Neural progenitor cell (in vitro differentiated cells): Measurements from ENCODE around the gene PLCB1. TPM values are rescaled to one million over a fixed set of nuclear protein-coding genes. Genes with fewer than 3 reads are reported as not detected.
A peak's percentile ranks its signal among the peaks of the same experiment; 100 is the strongest.
"Not testable (repeated sequence)": the region's sequence is repeated elsewhere in the genome, so short reads cannot be mapped to it uniquely, and the experiment has no call there.

Experiments used
- DNase-seq: peaks from one replicate; pipeline ENCODE4 v3.0.0-alpha.2; 2016; ENCODE audit warnings: low spot score
- H2AFZ ChIP-seq: fragments of 200-600 bp; sonication (generic); replicated peaks from 2 replicates; pipeline ENCODE4 v1.6.1; 2016; ENCODE audit warnings: antibody characterized with exemption
- H3F3A ChIP-seq: fragments of 200-600 bp; sonication (generic); 2 replicates; pipeline ENCODE4 v1.6.1; 2016; ENCODE audit warnings: antibody characterized with exemption, low read depth
- H3K27ac ChIP-seq: fragments of 200-600 bp; sonication (generic); 2 replicates; pipeline ENCODE4 v1.5.1; 2016; ENCODE audit warnings: mild to moderate bottlenecking
- H3K27me3 ChIP-seq: fragments of 200-600 bp; sonication (generic); 2 replicates; pipeline ENCODE4 v1.6.1; 2016; ENCODE audit warnings: mild to moderate bottlenecking, moderate library complexity
- H3K36me3 ChIP-seq: fragments of 200-600 bp; sonication (generic); 2 replicates; pipeline ENCODE4 v1.5.1; 2016
- H3K4me1 ChIP-seq: fragments of 200-600 bp; sonication (generic); 2 replicates; pipeline ENCODE4 v1.6.1; 2016; ENCODE audit warnings: mixed run types
- H3K4me2 ChIP-seq: fragments of 200-600 bp; sonication (generic); 2 replicates; pipeline ENCODE4 v1.6.1; 2016
- H3K4me3 ChIP-seq: fragments of 200-600 bp; sonication (generic); 2 replicates; pipeline ENCODE4 v1.5.1; 2016
- H3K79me2 ChIP-seq: fragments of 200-600 bp; sonication (generic); 2 replicates; pipeline ENCODE4 v1.6.1; 2016; ENCODE audit warnings: low read depth
- H3K9ac ChIP-seq: fragments of 200-600 bp; sonication (generic); 2 replicates; pipeline ENCODE4 v1.6.1; 2016
- H3K9me3 ChIP-seq: fragments of 200-600 bp; sonication (generic); 2 replicates; pipeline ENCODE4 v1.5.1; 2016; ENCODE audit warnings: low read depth
- H4K20me1 ChIP-seq: fragments of 200-600 bp; sonication (generic); 2 replicates; pipeline ENCODE4 v1.6.1; 2016; ENCODE audit warnings: low read depth
- H3K27ac Mint-ChIP-seq: 3 replicates; pipeline ENCODE4 v1.8.0; 2021; ENCODE audit warnings: mixed read lengths
- H3K27me3 Mint-ChIP-seq: 2 replicates; pipeline ENCODE4 v1.8.0; 2022; ENCODE audit warnings: low read depth, mild to moderate bottlenecking, inconsistent platforms, moderate library complexity, mixed read lengths; ENCODE audit not compliant: insufficient read depth
- H3K36me3 Mint-ChIP-seq: 3 replicates; pipeline ENCODE4 v1.8.0; 2021; ENCODE audit warnings: mixed read lengths
- H3K4me1 Mint-ChIP-seq: 3 replicates; pipeline ENCODE4 v1.8.0; 2021; ENCODE audit warnings: mixed read lengths
- H3K4me3 Mint-ChIP-seq: 3 replicates; pipeline ENCODE4 v1.8.0; 2021; ENCODE audit warnings: mild to moderate bottlenecking, moderate library complexity, mixed read lengths
- H3K9me3 Mint-ChIP-seq: 3 replicates; pipeline ENCODE4 v1.8.0; 2020; ENCODE audit warnings: mixed read lengths
- EZH2 ChIP-seq: fragments of 200-600 bp; sonication (generic); IDR thresholded peaks from 2 replicates; pipeline ENCODE4 v1.6.1; 2017; ENCODE audit warnings: antibody characterized with exemption, mild to moderate bottlenecking, moderate library complexity
- EZH2phosphoT487 ChIP-seq: fragments of 200-600 bp; sonication (generic); IDR thresholded peaks from 2 replicates; pipeline ENCODE4 v1.6.1; 2017; ENCODE audit warnings: antibody characterized with exemption
- total RNA-seq: library from RNA; depleted of rRNA; stranded (reverse); fragments of >200 nt; gene quantifications from 2 replicates; pipeline ENCODE4 v1.2.3, GENCODE V29; 2015; ENCODE audit warnings: low replicate concordance
- TF ChIP-seq, protein P1 (sequence below): fragments of 200-600 bp; sonication (generic); IDR thresholded peaks from 2 replicates; pipeline ENCODE4 v1.5.1; 2017; ENCODE audit warnings: antibody characterized with exemption, mild to moderate bottlenecking

Gene PLCB1
- total RNA-seq, 1 donor from 2014 or later, result 30.2 TPM

DNA sequence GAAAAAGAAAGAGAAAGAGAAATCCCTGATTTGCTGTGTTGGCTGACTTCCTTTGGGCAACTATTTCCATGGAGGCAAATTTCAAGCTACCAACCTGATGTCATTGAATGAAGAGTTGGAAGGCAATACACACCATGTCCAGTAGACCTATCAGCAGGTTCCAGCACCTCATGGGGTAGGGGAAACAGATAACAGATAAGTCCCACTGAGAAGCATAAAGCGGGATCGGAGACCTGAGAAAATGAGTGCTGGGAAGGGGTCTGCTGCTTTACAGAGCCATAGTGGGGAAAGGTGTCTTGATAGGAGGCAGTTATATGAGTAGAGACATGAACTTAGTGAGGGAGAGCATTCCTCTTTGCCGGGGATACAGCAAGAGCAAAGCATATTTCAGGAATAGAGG, 244.9 kb downstream of the PLCB1 start:
- Mint-ChIP-seq H3K36me3 (peaks cover 3% of the 10 kb centered on the region), H3K9me3 (peaks cover 23% of the 10 kb centered on the region), H3K27me3 (peaks cover 9% of the 10 kb centered on the region), H3K4me3 (no peak overlapping the region), H3K4me1 (peaks cover 42% of the 10 kb centered on the region), H3K27ac (no peak overlapping the region)
- H3K4me2 ChIP-seq, result no peak overlapping the region
- H3K27ac ChIP-seq, result no peak overlapping the region
- H3K9me3 ChIP-seq, result no peaks in the 10 kb centered on the region
- H3K79me2 ChIP-seq, result no peaks in the 10 kb centered on the region
- TF ChIP-seq, protein P1, sequence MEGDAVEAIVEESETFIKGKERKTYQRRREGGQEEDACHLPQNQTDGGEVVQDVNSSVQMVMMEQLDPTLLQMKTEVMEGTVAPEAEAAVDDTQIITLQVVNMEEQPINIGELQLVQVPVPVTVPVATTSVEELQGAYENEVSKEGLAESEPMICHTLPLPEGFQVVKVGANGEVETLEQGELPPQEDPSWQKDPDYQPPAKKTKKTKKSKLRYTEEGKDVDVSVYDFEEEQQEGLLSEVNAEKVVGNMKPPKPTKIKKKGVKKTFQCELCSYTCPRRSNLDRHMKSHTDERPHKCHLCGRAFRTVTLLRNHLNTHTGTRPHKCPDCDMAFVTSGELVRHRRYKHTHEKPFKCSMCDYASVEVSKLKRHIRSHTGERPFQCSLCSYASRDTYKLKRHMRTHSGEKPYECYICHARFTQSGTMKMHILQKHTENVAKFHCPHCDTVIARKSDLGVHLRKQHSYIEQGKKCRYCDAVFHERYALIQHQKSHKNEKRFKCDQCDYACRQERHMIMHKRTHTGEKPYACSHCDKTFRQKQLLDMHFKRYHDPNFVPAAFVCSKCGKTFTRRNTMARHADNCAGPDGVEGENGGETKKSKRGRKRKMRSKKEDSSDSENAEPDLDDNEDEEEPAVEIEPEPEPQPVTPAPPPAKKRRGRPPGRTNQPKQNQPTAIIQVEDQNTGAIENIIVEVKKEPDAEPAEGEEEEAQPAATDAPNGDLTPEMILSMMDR, result no peak
- TF ChIP-seq EZH2, result no peak
- no peak for TF ChIP-seq EZH2phosphoT487
- peaks cover 9% of the 10 kb centered on the region for H3F3A ChIP-seq
- no peaks in the 10 kb centered on the region for H4K20me1 ChIP-seq
- no peaks in the 10 kb centered on the region for H3K36me3 ChIP-seq
- H3K27me3 ChIP-seq, result no peaks in the 10 kb centered on the region
- DNase-seq, result no peak
- H3K4me3 ChIP-seq, result no peak overlapping the region
- no peak overlapping the region for H3K9ac ChIP-seq
- peaks cover 27% of the 10 kb centered on the region for H3K4me1 ChIP-seq
- no peak overlapping the region for H2AFZ ChIP-seq

DNA sequence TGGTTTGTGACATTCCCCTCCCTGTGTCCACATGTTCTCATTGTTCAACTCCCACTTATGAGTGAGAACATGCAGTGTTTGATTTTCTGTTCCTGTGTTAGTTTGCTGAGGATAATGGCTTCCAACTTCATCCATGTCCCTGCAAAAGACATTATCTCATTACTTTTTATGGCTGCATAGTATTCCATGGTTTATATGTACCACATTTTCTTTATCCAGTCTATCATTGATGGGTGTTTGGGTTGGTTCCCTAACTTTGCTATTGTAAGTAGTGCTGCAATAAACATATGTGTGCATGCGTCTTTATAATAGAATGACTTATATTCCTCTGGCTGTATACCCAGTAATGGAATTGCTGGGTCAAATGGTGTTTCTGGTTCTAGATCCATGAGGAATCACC, 247.1 kb downstream of the PLCB1 start:
- H3K36me3 ChIP-seq, H3K9ac ChIP-seq, DNase-seq, H3K36me3 Mint-ChIP-seq, H3K9me3 ChIP-seq, H3K27me3 ChIP-seq, H3K27me3 Mint-ChIP-seq, H3F3A ChIP-seq, H3K4me2 ChIP-seq, H2AFZ ChIP-seq, H3K79me2 ChIP-seq, H3K27ac ChIP-seq, H4K20me1 ChIP-seq, H3K4me3 Mint-ChIP-seq, H3K4me3 ChIP-seq, H3K27ac Mint-ChIP-seq: not testable (repeated sequence)
- Mint-ChIP-seq H3K9me3 (peaks cover 40% of the 10 kb centered on the region), H3K4me1 (peaks cover 31% of the 10 kb centered on the region)
- H3K4me1 ChIP-seq, result peaks cover 22% of the 10 kb centered on the region

DNA sequence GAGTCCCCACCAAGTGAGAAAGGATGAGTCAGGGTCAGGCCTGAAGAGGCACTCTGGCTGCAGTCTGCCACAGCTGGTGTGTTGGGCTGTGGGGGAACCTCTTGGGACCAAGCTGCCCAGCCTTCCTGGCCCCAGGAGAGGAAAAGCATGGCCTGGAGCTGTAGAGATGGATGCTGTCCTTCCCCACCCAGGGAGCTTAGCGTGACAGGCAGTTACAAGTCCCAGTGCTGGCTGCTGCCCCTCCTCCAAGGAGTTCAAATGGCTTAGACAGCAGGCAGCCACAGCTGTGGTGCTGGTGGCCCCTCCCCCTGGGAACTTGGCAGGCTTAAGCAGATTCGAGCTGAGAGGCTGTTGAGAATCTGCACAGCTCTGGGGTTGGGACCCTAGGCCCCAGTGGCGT, 253.2 kb downstream of the PLCB1 start:
- TF ChIP-seq EZH2phosphoT487 (no peak), EZH2 (no peak)
- TF ChIP-seq, protein P1, result no peak
- no peak overlapping the region for H3K27ac Mint-ChIP-seq
- Histone ChIP-seq H3K36me3 (no peaks in the 10 kb centered on the region), H3K27me3 (no peaks in the 10 kb centered on the region), H3K9me3 (no peaks in the 10 kb centered on the region), H3K27ac (no peak overlapping the region), H3K4me1 (peaks cover 40% of the 10 kb centered on the region), H3K4me2 (peak overlapping the region; percentile 12), H3K79me2 (no peaks in the 10 kb centered on the region), H2AFZ (no peak overlapping the region), H3K9ac (no peak overlapping the region), H4K20me1 (no peaks in the 10 kb centered on the region), H3K4me3 (no peak overlapping the region), H3F3A (peaks cover 13% of the 10 kb centered on the region)
- peaks cover 2% of the 10 kb centered on the region for H3K27me3 Mint-ChIP-seq
- H3K4me3 Mint-ChIP-seq, result no peak overlapping the region
- DNase-seq, result peak; percentile 74
- peaks cover 45% of the 10 kb centered on the region for H3K4me1 Mint-ChIP-seq
- H3K9me3 Mint-ChIP-seq, result peaks cover 37% of the 10 kb centered on the region
- H3K36me3 Mint-ChIP-seq, result peaks cover 14% of the 10 kb centered on the region

DNA sequence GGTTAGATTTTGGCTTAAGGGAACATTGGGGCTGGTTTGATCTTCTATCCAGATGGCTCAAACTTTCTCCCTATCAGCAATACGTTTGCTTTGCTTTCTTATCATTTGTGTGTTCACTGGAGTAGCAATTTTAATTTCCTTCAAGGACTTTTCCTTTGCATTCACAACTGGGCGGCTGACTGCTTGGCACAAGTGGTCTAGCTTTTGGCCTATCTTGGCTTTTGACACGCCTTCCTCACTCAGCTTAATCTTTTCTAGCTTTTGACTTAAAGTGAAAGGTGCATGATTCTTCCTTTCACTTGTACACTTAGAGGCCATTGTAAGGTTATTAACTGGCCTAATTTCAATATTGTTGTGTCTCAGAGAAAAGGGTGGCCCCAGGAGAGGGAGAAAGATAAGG, 254.9 kb downstream of the PLCB1 start:
- Histone ChIP-seq H3F3A (peaks cover 17% of the 10 kb centered on the region), H3K4me2 (no peak overlapping the region), H3K36me3 (no peaks in the 10 kb centered on the region), H3K27ac (no peak overlapping the region), H3K79me2 (no peaks in the 10 kb centered on the region), H2AFZ (no peak overlapping the region), H3K9ac (no peak overlapping the region), H3K27me3 (no peaks in the 10 kb centered on the region), H4K20me1 (no peaks in the 10 kb centered on the region), H3K4me3 (no peak overlapping the region), H3K9me3 (no peaks in the 10 kb centered on the region), H3K4me1 (peaks cover 46% of the 10 kb centered on the region)
- Mint-ChIP-seq H3K27me3 (no peaks in the 10 kb centered on the region), H3K4me1 (peaks cover 51% of the 10 kb centered on the region), H3K9me3 (peaks cover 25% of the 10 kb centered on the region), H3K27ac (peak overlapping the region; percentile 70), H3K4me3 (no peak overlapping the region), H3K36me3 (peaks cover 11% of the 10 kb centered on the region)
- no peak for DNase-seq
- TF ChIP-seq EZH2 (no peak), EZH2phosphoT487 (no peak)
- TF ChIP-seq, protein P1, result no peak
